NT2/D1 (cell line): ENCODE results near the gene EPHA7.

Source experiments
- DNase-seq: peaks from one replicate; pipeline ENCODE4 v3.0.0-alpha.2; 2011; ENCODE audit warnings: low read depth, low spot score
- H3K27me3 ChIP-seq: 2 replicates; pipeline ENCODE4 v1.6.0; 2011; ENCODE audit warnings: mild to moderate bottlenecking; ENCODE audit not compliant: insufficient read length, insufficient read depth
- H3K36me3 ChIP-seq: 2 replicates; pipeline ENCODE4 v1.6.1; 2011; ENCODE audit warnings: mild to moderate bottlenecking, low read length, mixed read lengths; ENCODE audit not compliant: insufficient read depth, insufficient read length
- H3K4me1 ChIP-seq: 2 replicates; pipeline ENCODE4 v1.5.1; 2011; ENCODE audit not compliant: insufficient read depth, insufficient read length
- H3K4me3 ChIP-seq: 2 replicates; pipeline ENCODE4 v1.5.1; 2011; ENCODE audit warnings: low read depth; ENCODE audit not compliant: insufficient read length
- H3K9ac ChIP-seq: 2 replicates; pipeline ENCODE4 v1.6.0; 2011; ENCODE audit warnings: low read depth; ENCODE audit not compliant: insufficient read length
- H3K9me3 ChIP-seq: 2 replicates; pipeline ENCODE4 v1.5.1; 2011; ENCODE audit warnings: mild to moderate bottlenecking, low read length; ENCODE audit not compliant: insufficient read depth
- SUZ12 ChIP-seq: IDR thresholded peaks from 2 replicates; pipeline ENCODE4 v1.6.1; 2011; ENCODE audit not compliant: insufficient read length, insufficient read depth; ENCODE audit errors: extremely low read depth
- YY1 ChIP-seq: IDR thresholded peaks from 2 replicates; pipeline ENCODE4 v1.6.1; 2011; ENCODE audit not compliant: insufficient read length, insufficient read depth
- ZNF274 ChIP-seq: IDR thresholded peaks from 2 replicates; pipeline ENCODE4 v1.6.1; 2011; ENCODE audit warnings: mild to moderate bottlenecking, low read depth, low read length

Gene EPHA7

GRCh38 chr6:93272896-93273295, 146.5 kb downstream of the EPHA7 start:
- Histone ChIP-seq H3K27me3 (no peaks in the 10 kb centered on the region), H3K36me3 (no peaks in the 10 kb centered on the region), H3K4me3 (no peak overlapping the region), H3K9me3 (no peaks in the 10 kb centered on the region), H3K9ac (no peak overlapping the region), H3K4me1 (no peaks in the 10 kb centered on the region)
- DNase-seq, result no peak
- TF ChIP-seq ZNF274, result no peak
- TF ChIP-seq SUZ12, result no peak
- no peak for TF ChIP-seq YY1

- Histone ChIP-seq H3K4me3 (no peak overlapping the region), H3K27me3 (no peaks in the 10 kb centered on the region), H3K36me3 (no peaks in the 10 kb centered on the region), H3K9ac (no peak overlapping the region), H3K9me3 (no peaks in the 10 kb centered on the region), H3K4me1 (no peaks in the 10 kb centered on the region)
- no peak for DNase-seq
- TF ChIP-seq ZNF274 (no peak), YY1 (no peak), SUZ12 (no peak)
Measured at GRCh38 chr6:93272211-93272610, 147.1 kb downstream of the EPHA7 start.

GRCh38 chr6:93266116-93266817, 153.1 kb downstream of the EPHA7 start:
- no peaks in the 10 kb centered on the region for H3K36me3 ChIP-seq
- DNase-seq, result no peak
- no peaks in the 10 kb centered on the region for H3K9me3 ChIP-seq
- no peak overlapping the region for H3K9ac ChIP-seq
- TF ChIP-seq SUZ12 (no peak), YY1 (no peak), ZNF274 (no peak)
- no peaks in the 10 kb centered on the region for H3K4me1 ChIP-seq
- no peak overlapping the region for H3K4me3 ChIP-seq
- no peaks in the 10 kb centered on the region for H3K27me3 ChIP-seq

GRCh38 chr6:93260881-93261280, 158.5 kb downstream of the EPHA7 start:
- no peak for DNase-seq
- Histone ChIP-seq H3K27me3 (no peaks in the 10 kb centered on the region), H3K4me3 (no peak overlapping the region), H3K36me3 (no peaks in the 10 kb centered on the region), H3K9ac (no peak overlapping the region), H3K9me3 (no peaks in the 10 kb centered on the region), H3K4me1 (no peaks in the 10 kb centered on the region)
- TF ChIP-seq SUZ12 (no peak), ZNF274 (no peak), YY1 (no peak)

GRCh38 chr6:93259332-93259731, 160.0 kb downstream of the EPHA7 start:
- H3K27me3 ChIP-seq, result no peaks in the 10 kb centered on the region
- H3K9ac ChIP-seq, result no peak overlapping the region
- no peaks in the 10 kb centered on the region for H3K9me3 ChIP-seq
- H3K4me3 ChIP-seq, result no peak overlapping the region
- TF ChIP-seq YY1 (no peak), SUZ12 (no peak), ZNF274 (no peak)
- H3K36me3 ChIP-seq, result no peaks in the 10 kb centered on the region
- DNase-seq, result no peak
- H3K4me1 ChIP-seq, result no peaks in the 10 kb centered on the region

- TF ChIP-seq ZNF274 (no peak), YY1 (no peak), SUZ12 (no peak)
- Histone ChIP-seq H3K4me3 (no peak overlapping the region), H3K9me3 (no peaks in the 10 kb centered on the region), H3K9ac (no peak overlapping the region), H3K4me1 (no peaks in the 10 kb centered on the region), H3K36me3 (no peaks in the 10 kb centered on the region), H3K27me3 (no peaks in the 10 kb centered on the region)
- DNase-seq, result no peak
Measured at GRCh38 chr6:93252930-93253329, 166.4 kb downstream of the EPHA7 start.

- H3K27me3 ChIP-seq, result no peaks in the 10 kb centered on the region
- H3K36me3 ChIP-seq, result no peaks in the 10 kb centered on the region
- no peak overlapping the region for H3K9ac ChIP-seq
- no peak for DNase-seq
- H3K9me3 ChIP-seq, result no peaks in the 10 kb centered on the region
- TF ChIP-seq YY1, result no peak
- no peak for TF ChIP-seq ZNF274
- H3K4me1 ChIP-seq, result no peaks in the 10 kb centered on the region
- H3K4me3 ChIP-seq, result no peak overlapping the region
Measured at GRCh38 chr6:93248631-93249030, 170.7 kb downstream of the EPHA7 start.

GRCh38 chr6:93243231-93243778, 176.1 kb downstream of the EPHA7 start:
- H3K4me3 ChIP-seq, result no peak overlapping the region
- no peaks in the 10 kb centered on the region for H3K4me1 ChIP-seq
- TF ChIP-seq ZNF274 (no peak), SUZ12 (no peak), YY1 (no peak)
- H3K9me3 ChIP-seq, result no peaks in the 10 kb centered on the region
- H3K36me3 ChIP-seq, result no peaks in the 10 kb centered on the region
- H3K27me3 ChIP-seq, result no peaks in the 10 kb centered on the region
- no peak overlapping the region for H3K9ac ChIP-seq
- no peak for DNase-seq
